UCSD-AML1 (cell line): ENCODE measurements around the gene GPR137.

Experiments
- DNase-seq: peaks from one replicate; lab custom pipeline; 2025; ENCODE audit not compliant: unreplicated experiment; lab: John Stamatoyannopoulos, UW

The GPR137 gene

GRCh38 chr11:64263021-64263946 is 22.4 kb upstream of the GPR137 start:
- no peak for DNase-seq

GRCh38 chr11:64263947-64264317 is 21.7 kb upstream of the GPR137 start:
- DNase-seq = no peak

- DNase-seq = no peak
Measured at GRCh38 chr11:64264371-64264852, 21.2 kb upstream of the GPR137 start.

GRCh38 chr11:64265176-64266160 is 20.2 kb upstream of the GPR137 start:
- no peak for DNase-seq

- DNase-seq = no peak
Measured at GRCh38 chr11:64266339-64266738, 19.3 kb upstream of the GPR137 start.

GRCh38 chr11:64267207-64267945 is 18.3 kb upstream of the GPR137 start:
- no peak for DNase-seq

- peak; percentile 72 for DNase-seq
Measured at GRCh38 chr11:64268025-64268892, 17.4 kb upstream of the GPR137 start.

GRCh38 chr11:64268893-64269539 is 16.6 kb upstream of the GPR137 start:
- peak; percentile 79 for DNase-seq

GRCh38 chr11:64269540-64270220 is 16.0 kb upstream of the GPR137 start:
- peak; percentile 99 for DNase-seq

- DNase-seq = no peak
Measured at GRCh38 chr11:64275031-64275800, 10.4 kb upstream of the GPR137 start.

- DNase-seq = no peak
Measured at GRCh38 chr11:64275841-64276240, 9.8 kb upstream of the GPR137 start.

GRCh38 chr11:64276653-64277431 is 8.8 kb upstream of the GPR137 start:
- no peak for DNase-seq

GRCh38 chr11:64278576-64279190 is 7.0 kb upstream of the GPR137 start:
- no peak for DNase-seq

- no peak for DNase-seq
Measured at GRCh38 chr11:64281957-64282770, 3.5 kb upstream of the GPR137 start.

- no peak for DNase-seq
Measured at GRCh38 chr11:64283092-64283491, 2.6 kb upstream of the GPR137 start.
